Measurements from ENCODE around the gene ADRA2C.

ADRA2C gene

GRCh38 chr4:3747581-3747904, 18.6 kb upstream of the ADRA2C start:
- no peaks in the 10 kb centered on the region for H3K4me1 ChIP-seq (ENCODE audit: control insufficient read depth in 1 of 2, insufficient read depth in 1 of 2, low read depth in 1 of 2, low read length in 1 of 2)
- no peaks in the 10 kb centered on the region for H3K9me3 ChIP-seq
- peaks cover 86% of the 10 kb centered on the region for H3K27me3 ChIP-seq
- TF ChIP-seq, protein P1, sequence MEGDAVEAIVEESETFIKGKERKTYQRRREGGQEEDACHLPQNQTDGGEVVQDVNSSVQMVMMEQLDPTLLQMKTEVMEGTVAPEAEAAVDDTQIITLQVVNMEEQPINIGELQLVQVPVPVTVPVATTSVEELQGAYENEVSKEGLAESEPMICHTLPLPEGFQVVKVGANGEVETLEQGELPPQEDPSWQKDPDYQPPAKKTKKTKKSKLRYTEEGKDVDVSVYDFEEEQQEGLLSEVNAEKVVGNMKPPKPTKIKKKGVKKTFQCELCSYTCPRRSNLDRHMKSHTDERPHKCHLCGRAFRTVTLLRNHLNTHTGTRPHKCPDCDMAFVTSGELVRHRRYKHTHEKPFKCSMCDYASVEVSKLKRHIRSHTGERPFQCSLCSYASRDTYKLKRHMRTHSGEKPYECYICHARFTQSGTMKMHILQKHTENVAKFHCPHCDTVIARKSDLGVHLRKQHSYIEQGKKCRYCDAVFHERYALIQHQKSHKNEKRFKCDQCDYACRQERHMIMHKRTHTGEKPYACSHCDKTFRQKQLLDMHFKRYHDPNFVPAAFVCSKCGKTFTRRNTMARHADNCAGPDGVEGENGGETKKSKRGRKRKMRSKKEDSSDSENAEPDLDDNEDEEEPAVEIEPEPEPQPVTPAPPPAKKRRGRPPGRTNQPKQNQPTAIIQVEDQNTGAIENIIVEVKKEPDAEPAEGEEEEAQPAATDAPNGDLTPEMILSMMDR (IDR thresholded peaks at IDR 0.05), result no peak
- no peak overlapping the region for H3K4me3 ChIP-seq (ENCODE audit: low read depth in 1 of 2, low read length in 1 of 2)
- no peak overlapping the region for H3K27ac ChIP-seq
- no peaks in the 10 kb centered on the region for H3K36me3 ChIP-seq

DNA sequence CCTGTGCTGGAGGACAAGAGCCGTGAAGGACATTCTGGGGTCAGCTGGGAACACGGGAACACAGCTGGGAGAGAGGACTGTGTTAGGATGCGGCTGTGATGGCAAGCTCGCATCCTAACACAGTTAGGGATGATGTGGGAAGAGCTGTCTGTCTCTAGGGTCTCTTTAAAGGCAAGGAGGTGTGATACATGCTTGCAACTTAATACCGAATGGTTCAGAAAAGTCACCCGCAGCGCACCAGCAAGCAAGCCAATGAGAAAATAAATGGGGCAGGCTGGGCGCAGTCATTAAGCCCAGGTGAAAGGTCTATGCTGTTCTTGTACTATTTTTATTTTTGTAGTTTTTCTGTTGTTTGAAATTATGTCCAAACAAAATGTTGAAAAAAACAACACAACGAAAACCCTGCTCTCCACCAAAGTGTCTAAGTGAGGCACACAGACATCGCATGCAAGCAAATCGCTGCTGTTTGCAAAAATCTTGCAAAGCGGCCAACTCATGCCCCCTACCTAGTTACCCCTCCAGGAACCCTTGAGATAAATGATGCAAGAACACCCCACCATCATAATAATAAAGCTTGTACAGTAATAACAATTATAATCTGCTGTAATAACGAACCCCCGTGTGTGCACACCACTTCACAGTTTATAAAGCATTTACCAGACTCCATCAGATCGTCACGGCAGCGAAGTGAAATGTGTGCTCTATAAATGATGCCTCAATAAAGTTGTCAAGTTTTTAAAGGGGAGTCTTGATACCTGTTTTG, 17.9 kb upstream of the ADRA2C start:
- Histone ChIP-seq H3K27ac (no peak overlapping the region), H3K4me1 (ENCODE audit: control insufficient read depth in 1 of 2, insufficient read depth in 1 of 2, low read depth in 1 of 2, low read length in 1 of 2) (no peaks in the 10 kb centered on the region), H3K9me3 (no peaks in the 10 kb centered on the region), H3K36me3 (no peaks in the 10 kb centered on the region), H3K4me3 (ENCODE audit: low read depth in 1 of 2, low read length in 1 of 2) (no peak overlapping the region), H3K27me3 (peaks cover 84% of the 10 kb centered on the region)
- TF ChIP-seq, protein P1 (IDR thresholded peaks at IDR 0.05), result no peak

GRCh38 chr4:3749081-3749480, 17.1 kb upstream of the ADRA2C start:
- Histone ChIP-seq H3K9me3 (no peaks in the 10 kb centered on the region), H3K27ac (no peak overlapping the region), H3K36me3 (no peaks in the 10 kb centered on the region), H3K4me1 (ENCODE audit: control insufficient read depth in 1 of 2, insufficient read depth in 1 of 2, low read depth in 1 of 2, low read length in 1 of 2) (no peaks in the 10 kb centered on the region), H3K4me3 (ENCODE audit: low read depth in 1 of 2, low read length in 1 of 2) (no peak overlapping the region), H3K27me3 (peaks cover 84% of the 10 kb centered on the region)
- TF ChIP-seq, protein P1 (IDR thresholded peaks at IDR 0.05), result no peak

DNA sequence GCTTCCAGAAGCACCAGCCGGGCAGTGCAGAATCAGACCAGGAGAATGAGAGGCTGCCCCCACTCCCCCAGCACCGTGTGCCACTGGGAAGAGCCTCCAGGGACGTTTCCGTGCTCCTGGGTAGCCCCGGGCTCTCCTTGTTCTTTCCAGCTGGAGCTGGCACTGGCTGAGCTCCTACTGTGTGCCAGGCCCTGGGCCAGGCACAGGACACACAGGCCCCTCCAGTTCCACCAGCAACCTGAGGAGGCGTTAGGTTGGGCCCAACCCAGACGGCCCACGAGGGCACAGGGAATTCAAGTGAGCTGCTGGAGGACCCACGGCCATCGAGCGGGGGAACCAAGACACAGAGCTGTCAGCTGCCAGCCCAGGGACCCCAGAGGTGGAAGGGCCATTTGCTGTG, 15.9 kb upstream of the ADRA2C start:
- H3K4me1 ChIP-seq (ENCODE audit: control insufficient read depth in 1 of 2, insufficient read depth in 1 of 2, low read depth in 1 of 2, low read length in 1 of 2), result no peaks in the 10 kb centered on the region
- H3K27me3 ChIP-seq, result peaks cover 82% of the 10 kb centered on the region
- H3K27ac ChIP-seq, result no peak overlapping the region
- no peak overlapping the region for H3K4me3 ChIP-seq (ENCODE audit: low read depth in 1 of 2, low read length in 1 of 2)
- TF ChIP-seq, protein P1 (IDR thresholded peaks at IDR 0.05), result no peak
- no peaks in the 10 kb centered on the region for H3K36me3 ChIP-seq
- no peaks in the 10 kb centered on the region for H3K9me3 ChIP-seq

DNA sequence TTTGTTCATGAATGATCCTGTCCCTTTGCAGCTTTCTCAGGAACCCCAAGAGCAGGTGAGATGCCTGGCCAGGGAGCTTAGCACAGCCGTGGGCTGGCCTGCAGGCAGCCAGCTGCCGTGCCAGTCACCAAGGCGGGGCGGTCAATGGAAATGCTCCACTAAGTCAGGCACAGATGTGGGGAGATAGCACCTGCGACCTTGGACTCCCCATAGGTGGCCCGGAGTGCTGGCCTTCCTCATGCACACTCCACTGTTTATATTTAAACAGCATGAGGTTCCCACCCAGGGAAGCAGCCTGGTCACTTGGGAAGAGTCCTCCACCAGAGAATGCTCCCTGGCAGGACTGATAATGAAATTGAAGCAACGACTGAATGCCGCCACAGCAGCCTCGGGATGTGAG, 14.2 kb upstream of the ADRA2C start:
- TF ChIP-seq, protein P1 (IDR thresholded peaks at IDR 0.05), result no peak
- no peaks in the 10 kb centered on the region for H3K36me3 ChIP-seq
- H3K4me3 ChIP-seq (ENCODE audit: low read depth in 1 of 2, low read length in 1 of 2), result no peak overlapping the region
- H3K9me3 ChIP-seq, result no peaks in the 10 kb centered on the region
- no peaks in the 10 kb centered on the region for H3K4me1 ChIP-seq (ENCODE audit: control insufficient read depth in 1 of 2, insufficient read depth in 1 of 2, low read depth in 1 of 2, low read length in 1 of 2)
- peaks cover 69% of the 10 kb centered on the region for H3K27me3 ChIP-seq
- no peak overlapping the region for H3K27ac ChIP-seq

Data from neutrophil (primary cell).